GM12878 (cell line): Measurements from ENCODE around the gene CREB5. TPM values are rescaled to one million over a fixed set of nuclear protein-coding genes. Genes with fewer than 3 reads are reported as not detected.

Experiments used
- ATAC-seq: fragments of 200-7000 bp; cut with Tn5 transposase; 3 replicates; pipeline ENCODE4 v1.9.1; 2020; ENCODE audit warnings: mild to moderate bottlenecking, moderate library complexity
- BruUV-seq: library from RNA; stranded (reverse); fragments of 400-500 nt; replicated peaks from 2 replicates; lab custom pipeline; 2021; lab: Mats Ljungman, UMichigan
- CTCF ChIA-PET: fragments of 300-600 bp; sonication (Branson Sonifier 250); formaldehyde crosslinking; extraction: SDS; loops from one replicate; lab custom pipeline; 2021; ENCODE audit warnings: inconsistent platforms; lab: Yijun Ruan, JAX
- POLR2A ChIA-PET: fragments of 350-600 bp; formaldehyde crosslinking; extraction: SDS; loops from one replicate; lab custom pipeline; 2021; ENCODE audit warnings: inconsistent platforms; lab: Charles Lee
- RAD21 ChIA-PET: fragments of 300-600 bp; sonication (Branson Sonifier 250); formaldehyde crosslinking; loops from one replicate; lab custom pipeline; 2023; ENCODE audit warnings: antibody characterized with exemption; ENCODE audit not compliant: unreplicated experiment; lab: Charles Lee
- SMC1A ChIA-PET: fragments of 300-600 bp; sonication (Branson Sonifier 250); formaldehyde crosslinking; loops from one replicate; lab custom pipeline; 2023; ENCODE audit not compliant: unreplicated experiment, uncharacterized antibody; lab: Charles Lee
- DNase-seq: peaks from one replicate; pipeline ENCODE4 v3.0.0-alpha.2; 2011; ENCODE audit warnings: low read depth, low spot score
- FAIRE-seq: peaks from 3 replicates; lab custom pipeline; 2011; peaks lifted over from hg19 to GRCh38; lab: Jason Lieb, UNC
- H2AFZ ChIP-seq: 2 replicates; pipeline ENCODE4 v1.6.0; 2011; ENCODE audit warnings: low read depth, low read length, control low read depth; ENCODE audit not compliant: control insufficient read depth
- H3K27ac ChIP-seq: 2 replicates; pipeline ENCODE4 v1.5.1; 2011; ENCODE audit warnings: control low read depth; ENCODE audit not compliant: control insufficient read depth, insufficient read depth
- H3K27me3 ChIP-seq, 2 experiments: replicated peaks in 1 of 2; 2 replicates each; pipeline versions ENCODE4 v1.6.0 to v1.6.1; 2011; ENCODE audit warnings: low read length in 1 of 2; ENCODE audit not compliant: control insufficient read depth in 2 of 2, insufficient read depth in 2 of 2
- H3K36me3 ChIP-seq, 2 experiments: 2 replicates each; pipeline ENCODE4 v1.5.1; 2011; ENCODE audit warnings: low read length in 1 of 2; ENCODE audit not compliant: control insufficient read depth in 2 of 2, insufficient read depth in 2 of 2
- H3K4me1 ChIP-seq: 2 replicates; pipeline ENCODE4 v1.6.1; 2011; ENCODE audit warnings: mild to moderate bottlenecking, low read length, moderate library complexity, mixed read lengths; ENCODE audit not compliant: control insufficient read depth, insufficient read depth
- H3K4me2 ChIP-seq: 2 replicates; pipeline ENCODE4 v1.6.0; 2011; ENCODE audit warnings: control low read depth; ENCODE audit not compliant: control insufficient read depth, insufficient read depth
- H3K4me3 ChIP-seq: fragments of 200-600 bp; sonication (generic); 2 replicates; pipeline ENCODE4 v1.5.1; 2016
- H3K79me2 ChIP-seq: 2 replicates; pipeline ENCODE4 v1.6.0; 2011; ENCODE audit warnings: low read length; ENCODE audit not compliant: control insufficient read depth, insufficient read depth
- H3K9ac ChIP-seq: 2 replicates; pipeline ENCODE4 v1.8.0; 2011; ENCODE audit warnings: low read length, control low read depth, mixed read lengths; ENCODE audit not compliant: control insufficient read depth, insufficient read depth
- H3K9me3 ChIP-seq: replicated peaks from 3 replicates; pipeline ENCODE4 v1.5.1; 2011; ENCODE audit warnings: mild to moderate bottlenecking, low read length; ENCODE audit not compliant: control insufficient read depth, insufficient read depth
- H4K20me1 ChIP-seq: 2 replicates; pipeline ENCODE4 v1.6.0; 2011; ENCODE audit not compliant: control insufficient read depth, insufficient read depth
- BHLHE40 ChIP-seq, 2 experiments: fragments of 450-650 bp in 1 of 2; IDR thresholded peaks; 2 replicates each; pipeline ENCODE4 v1.6.1; 2011 to 2017; ENCODE audit warnings: low read depth in 2 of 2, borderline replicate concordance in 1 of 2, improper control_type of control experiment in 1 of 2, low read length in 1 of 2, mild to moderate bottlenecking in 1 of 2
- BRCA1 ChIP-seq: IDR thresholded peaks from 2 replicates; pipeline ENCODE4 v1.6.1; 2011; ENCODE audit warnings: low read depth, low read length, improper control_type of control experiment
- CBX3 ChIP-seq: fragments of 200-600 bp; sonication (generic); IDR thresholded peaks from 2 replicates; pipeline ENCODE4 v1.6.1; 2016; ENCODE audit warnings: low read depth, borderline replicate concordance
- EP300 ChIP-seq, 2 experiments: fragments of 150-350 bp in 1 of 2; IDR thresholded peaks; 2 replicates each; pipeline ENCODE4 v1.6.1; 2011 to 2012; ENCODE audit warnings: low read depth in 2 of 2, low read length in 2 of 2, borderline replicate concordance in 1 of 2, improper control_type of control experiment in 1 of 2, inconsistent platforms in 1 of 2; ENCODE audit not compliant: control insufficient read depth in 1 of 2
- FOS ChIP-seq: IDR thresholded peaks from 3 replicates; pipeline ENCODE4 v1.6.1; 2011; ENCODE audit warnings: borderline replicate concordance; ENCODE audit not compliant: insufficient read length; ENCODE audit errors: extremely low read depth
- JUNB ChIP-seq: IDR thresholded peaks from 2 replicates; pipeline ENCODE4 v1.6.1; 2016; ENCODE audit warnings: antibody characterized with exemption, mild to moderate bottlenecking
- MTA2 ChIP-seq: fragments of 450-650 bp; IDR thresholded peaks from 2 replicates; pipeline ENCODE4 v1.6.1; 2016; ENCODE audit warnings: low read depth, mild to moderate bottlenecking, moderate library complexity
- NR2F1 ChIP-seq: fragments of 450-650 bp; conservative IDR thresholded peaks from 2 replicates; pipeline ENCODE4 v1.6.1; 2017; ENCODE audit warnings: mild to moderate bottlenecking
- POLR2AphosphoS5 ChIP-seq: IDR thresholded peaks from 2 replicates; pipeline ENCODE4 v1.6.1; 2011; ENCODE audit warnings: mild to moderate bottlenecking, low read length, inconsistent platforms
- SIX5 ChIP-seq: IDR thresholded peaks from 2 replicates; pipeline ENCODE4 v1.6.1; 2011; ENCODE audit warnings: mild to moderate bottlenecking, low read depth, low read length, moderate library complexity; ENCODE audit not compliant: severe bottlenecking
- SMARCA5 ChIP-seq: fragments of 450-650 bp; IDR thresholded peaks from 2 replicates; pipeline ENCODE4 v1.6.1; 2017; ENCODE audit warnings: mild to moderate bottlenecking
- STAT1 ChIP-seq: fragments of 450-650 bp; conservative IDR thresholded peaks from 2 replicates; pipeline ENCODE4 v1.6.1; 2014; ENCODE audit warnings: antibody characterized with exemption, mild to moderate bottlenecking
- TCF3 ChIP-seq: IDR thresholded peaks from 2 replicates; pipeline ENCODE4 v1.6.1; 2012; ENCODE audit warnings: low read depth, mild to moderate bottlenecking, low read length, borderline replicate concordance; ENCODE audit not compliant: insufficient read depth
- WGBS: methylation state at CpG from one replicate; pipeline ENCODE4 v1.1.6; 2016; ENCODE audit warnings: low lambda C conversion rate; ENCODE audit not compliant: insufficient replicate concordance, insufficient coverage; ENCODE audit errors: missing lambda C conversion rate; 5-methylcytosine and 5-hydroxymethylcytosine counted together
- in situ Hi-C: fragments of 300-500 bp; cut with MboI; formaldehyde crosslinking; loops from 9 replicates; pipeline ENCODE4 v1.14.3; 2018; ENCODE audit warnings: mixed read lengths
- intact Hi-C: fragments of 100-400 bp; cut with micrococcal nuclease; formaldehyde crosslinking; loops from one replicate; pipeline ENCODE4 v1.14.2; 2022; ENCODE audit not compliant: unreplicated experiment
- polyA plus RNA-seq, 11 experiments: library from polyadenylated mRNA; depleted of rRNA in 4 of 11; unstranded in 6 of 11; stranded (reverse) in 5 of 11; fragments of >200 nt; fragmentation: Nextera tagmentation in 4 of 11; fragmentation: Illumina TruSeq in 1 of 11; extraction: Ambion mirVana in 4 of 11; extraction: Trizol in 1 of 11; gene quantifications; 1 replicate in 1 of 11; 2 replicates in 10 of 11; pipeline versions ENCODE4 v1.2.1 to v1.2.3, GENCODE V29; 2011 to 2016; ENCODE audit warnings: inconsistent platforms in 2 of 11, missing spikeins in 2 of 11, low read depth in 1 of 11
- total RNA-seq, 4 experiments: library from RNA; depleted of rRNA in 3 of 4; stranded (reverse); fragments of >200 nt in 3 of 4; fragmentation: Illumina TruSeq in 1 of 4; extraction: Trizol in 1 of 4; gene quantifications; 2 replicates each; pipeline versions ENCODE4 v1.2.1 to v1.2.3, GENCODE V29; 2013 to 2021
- TF ChIP-seq, protein P1 (sequence below): fragments of 450-650 bp; IDR thresholded peaks from 2 replicates; pipeline ENCODE4 v1.6.1; 2017; ENCODE audit warnings: mild to moderate bottlenecking, moderate library complexity
- TF ChIP-seq, protein P2 (sequence below): fragments of 150-350 bp; IDR thresholded peaks from 2 replicates; pipeline ENCODE4 v1.6.1; 2016; ENCODE audit warnings: low read depth, low read length

The CREB5 gene
- total and polyA plus RNA-seq, 10 of the 15 experiments (the other 5 are each of a cell fraction or from before 2014, with no cell fraction given) = 12.9 to 74.1 (median 53.0) TPM

DNA sequence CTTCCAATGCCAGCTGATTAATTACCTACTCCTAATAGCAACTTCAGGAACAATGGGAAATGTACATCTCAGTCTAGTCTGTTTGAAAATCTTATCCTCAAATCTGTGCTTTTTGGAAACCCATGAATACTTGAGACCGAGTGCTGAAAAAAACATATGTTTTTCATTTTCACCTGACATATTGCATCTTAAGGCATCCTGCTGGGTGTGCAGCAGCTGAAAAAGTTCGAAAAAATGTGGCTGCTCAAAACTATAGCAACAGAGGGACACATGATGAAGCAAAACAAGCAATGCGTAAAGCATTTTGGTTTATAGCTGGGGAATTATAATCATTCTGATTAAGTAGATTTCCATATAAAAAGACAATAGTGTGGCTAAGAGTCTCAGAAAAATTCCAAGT, 218.0 kb downstream of the CREB5 start:
- CTCF ChIA-PET = interaction anchor here (0.7 to 1.1 kb wide), 3 partner anchors 118 to 333 kb away, joined by 3 read pairs; no protein-coding TSS in a partner anchor
- TF ChIP-seq SIX5 (no peak), EP300 (IDR thresholded peaks at IDR 0.05; ENCODE audit: borderline replicate concordance in 1 of 2, control insufficient read depth in 1 of 2, low read depth in 2 of 2, low read length in 2 of 2) (no peak), FOS (no peak), BRCA1 (no peak), JUNB (no peak), TCF3 (no peak), MTA2 (no peak), CBX3 (no peak), SMARCA5 (no peak), POLR2AphosphoS5 (no peak), STAT1 (no peak), BHLHE40 (IDR thresholded peaks at IDR 0.05; ENCODE audit: borderline replicate concordance in 1 of 2, low read depth in 2 of 2, low read length in 1 of 2) (no peak), NR2F1 (no peak)
- TF ChIP-seq, protein P1, sequence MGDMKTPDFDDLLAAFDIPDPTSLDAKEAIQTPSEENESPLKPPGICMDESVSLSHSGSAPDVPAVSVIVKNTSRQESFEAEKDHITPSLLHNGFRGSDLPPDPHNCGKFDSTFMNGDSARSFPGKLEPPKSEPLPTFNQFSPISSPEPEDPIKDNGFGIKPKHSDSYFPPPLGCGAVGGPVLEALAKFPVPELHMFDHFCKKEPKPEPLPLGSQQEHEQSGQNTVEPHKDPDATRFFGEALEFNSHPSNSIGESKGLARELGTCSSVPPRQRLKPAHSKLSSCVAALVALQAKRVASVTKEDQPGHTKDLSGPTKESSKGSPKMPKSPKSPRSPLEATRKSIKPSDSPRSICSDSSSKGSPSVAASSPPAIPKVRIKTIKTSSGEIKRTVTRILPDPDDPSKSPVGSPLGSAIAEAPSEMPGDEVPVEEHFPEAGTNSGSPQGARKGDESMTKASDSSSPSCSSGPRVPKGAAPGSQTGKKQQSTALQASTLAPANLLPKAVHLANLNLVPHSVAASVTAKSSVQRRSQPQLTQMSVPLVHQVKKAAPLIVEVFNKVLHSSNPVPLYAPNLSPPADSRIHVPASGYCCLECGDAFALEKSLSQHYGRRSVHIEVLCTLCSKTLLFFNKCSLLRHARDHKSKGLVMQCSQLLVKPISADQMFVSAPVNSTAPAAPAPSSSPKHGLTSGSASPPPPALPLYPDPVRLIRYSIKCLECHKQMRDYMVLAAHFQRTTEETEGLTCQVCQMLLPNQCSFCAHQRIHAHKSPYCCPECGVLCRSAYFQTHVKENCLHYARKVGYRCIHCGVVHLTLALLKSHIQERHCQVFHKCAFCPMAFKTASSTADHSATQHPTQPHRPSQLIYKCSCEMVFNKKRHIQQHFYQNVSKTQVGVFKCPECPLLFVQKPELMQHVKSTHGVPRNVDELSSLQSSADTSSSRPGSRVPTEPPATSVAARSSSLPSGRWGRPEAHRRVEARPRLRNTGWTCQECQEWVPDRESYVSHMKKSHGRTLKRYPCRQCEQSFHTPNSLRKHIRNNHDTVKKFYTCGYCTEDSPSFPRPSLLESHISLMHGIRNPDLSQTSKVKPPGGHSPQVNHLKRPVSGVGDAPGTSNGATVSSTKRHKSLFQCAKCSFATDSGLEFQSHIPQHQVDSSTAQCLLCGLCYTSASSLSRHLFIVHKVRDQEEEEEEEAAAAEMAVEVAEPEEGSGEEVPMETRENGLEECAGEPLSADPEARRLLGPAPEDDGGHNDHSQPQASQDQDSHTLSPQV = no peak
- TF ChIP-seq, protein P2, sequence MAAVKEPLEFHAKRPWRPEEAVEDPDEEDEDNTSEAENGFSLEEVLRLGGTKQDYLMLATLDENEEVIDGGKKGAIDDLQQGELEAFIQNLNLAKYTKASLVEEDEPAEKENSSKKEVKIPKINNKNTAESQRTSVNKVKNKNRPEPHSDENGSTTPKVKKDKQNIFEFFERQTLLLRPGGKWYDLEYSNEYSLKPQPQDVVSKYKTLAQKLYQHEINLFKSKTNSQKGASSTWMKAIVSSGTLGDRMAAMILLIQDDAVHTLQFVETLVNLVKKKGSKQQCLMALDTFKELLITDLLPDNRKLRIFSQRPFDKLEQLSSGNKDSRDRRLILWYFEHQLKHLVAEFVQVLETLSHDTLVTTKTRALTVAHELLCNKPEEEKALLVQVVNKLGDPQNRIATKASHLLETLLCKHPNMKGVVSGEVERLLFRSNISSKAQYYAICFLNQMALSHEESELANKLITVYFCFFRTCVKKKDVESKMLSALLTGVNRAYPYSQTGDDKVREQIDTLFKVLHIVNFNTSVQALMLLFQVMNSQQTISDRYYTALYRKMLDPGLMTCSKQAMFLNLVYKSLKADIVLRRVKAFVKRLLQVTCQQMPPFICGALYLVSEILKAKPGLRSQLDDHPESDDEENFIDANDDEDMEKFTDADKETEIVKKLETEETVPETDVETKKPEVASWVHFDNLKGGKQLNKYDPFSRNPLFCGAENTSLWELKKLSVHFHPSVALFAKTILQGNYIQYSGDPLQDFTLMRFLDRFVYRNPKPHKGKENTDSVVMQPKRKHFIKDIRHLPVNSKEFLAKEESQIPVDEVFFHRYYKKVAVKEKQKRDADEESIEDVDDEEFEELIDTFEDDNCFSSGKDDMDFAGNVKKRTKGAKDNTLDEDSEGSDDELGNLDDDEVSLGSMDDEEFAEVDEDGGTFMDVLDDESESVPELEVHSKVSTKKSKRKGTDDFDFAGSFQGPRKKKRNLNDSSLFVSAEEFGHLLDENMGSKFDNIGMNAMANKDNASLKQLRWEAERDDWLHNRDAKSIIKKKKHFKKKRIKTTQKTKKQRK = no peak

More for the DNA sequence above, 218.0 kb downstream of the CREB5 start:
- Histone ChIP-seq H3K4me1 (no peaks in the 10 kb centered on the region), H2AFZ (no peak overlapping the region), H3K79me2 (no peaks in the 10 kb centered on the region), H3K27me3 (no peaks in the 10 kb centered on the region), H3K9ac (no peak overlapping the region), H3K9me3 (no peaks in the 10 kb centered on the region), H3K4me3 (no peak overlapping the region), H3K36me3 (peaks cover 0 to 4% of the 10 kb centered on the region in 2 experiments; a peak in 2 of 4 replicates), H4K20me1 (no peaks in the 10 kb centered on the region), H3K4me2 (no peak overlapping the region), H3K27ac (no peak overlapping the region)
- in situ Hi-C loops = no loop called here
- FAIRE-seq = no peak
- no peak for ATAC-seq
- ChIA-PET POLR2A (no interaction called here), SMC1A (no interaction called here), RAD21 (interaction anchor here (1.5 kb wide), 1 partner anchor 15 kb away, joined by 3 read pairs; no protein-coding TSS in a partner anchor)
- DNase-seq = no peak
- intact Hi-C loops = no loop called here
- WGBS = 55% methylated on average over 3 of the region's 3 CpGs
- BruUV-seq = no TSS peak
